Measurements from ENCODE around the gene TDRKH.

The TDRKH gene

DNA sequence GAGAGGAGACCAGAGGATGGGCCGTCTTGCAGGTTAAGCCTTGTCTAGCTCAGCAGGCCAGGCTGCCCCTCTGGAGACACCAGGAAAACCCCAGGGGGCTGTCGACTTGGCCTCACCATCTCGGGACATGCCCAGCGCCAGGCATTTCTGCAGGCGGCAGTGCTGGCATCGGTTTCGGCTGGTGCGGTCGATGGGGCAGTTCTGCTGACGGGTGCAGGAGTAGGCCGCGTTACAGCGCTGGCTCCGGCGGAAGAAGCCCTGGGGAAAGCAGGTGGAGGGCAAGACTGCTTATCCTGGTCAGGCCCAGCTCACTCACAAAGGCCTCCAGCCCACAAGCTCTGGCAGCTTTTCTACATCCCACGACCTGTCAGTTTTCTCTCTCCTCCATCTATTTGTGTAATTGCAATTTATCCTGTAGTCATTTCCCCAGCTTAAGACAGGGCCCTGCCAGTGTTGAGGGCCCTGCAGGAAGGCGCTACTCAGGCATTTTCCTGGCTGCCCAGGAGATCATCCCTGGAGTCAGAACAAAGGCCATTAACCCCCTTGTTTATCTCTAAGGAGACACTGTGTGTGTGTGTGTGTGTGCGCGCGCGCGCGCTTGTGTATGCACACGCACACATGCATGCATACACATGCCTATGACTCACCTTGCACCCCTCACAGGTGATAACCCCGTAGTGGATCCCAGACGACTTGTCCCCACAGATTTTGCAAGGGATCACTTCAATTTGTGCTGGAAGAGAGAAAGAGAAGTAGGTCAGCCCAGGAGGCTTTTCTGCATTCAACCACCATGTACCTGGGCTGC is 26.4 kb upstream of the TDRKH start:
- DNase-seq: no peak
- TF ChIP-seq GATA1 (IDR thresholded peaks at IDR 0.05; ENCODE audit: low read depth, low read length): no peak
- no peak for TF ChIP-seq POLR2A (IDR thresholded peaks at IDR 0.05; ENCODE audit: low read length)

DNA sequence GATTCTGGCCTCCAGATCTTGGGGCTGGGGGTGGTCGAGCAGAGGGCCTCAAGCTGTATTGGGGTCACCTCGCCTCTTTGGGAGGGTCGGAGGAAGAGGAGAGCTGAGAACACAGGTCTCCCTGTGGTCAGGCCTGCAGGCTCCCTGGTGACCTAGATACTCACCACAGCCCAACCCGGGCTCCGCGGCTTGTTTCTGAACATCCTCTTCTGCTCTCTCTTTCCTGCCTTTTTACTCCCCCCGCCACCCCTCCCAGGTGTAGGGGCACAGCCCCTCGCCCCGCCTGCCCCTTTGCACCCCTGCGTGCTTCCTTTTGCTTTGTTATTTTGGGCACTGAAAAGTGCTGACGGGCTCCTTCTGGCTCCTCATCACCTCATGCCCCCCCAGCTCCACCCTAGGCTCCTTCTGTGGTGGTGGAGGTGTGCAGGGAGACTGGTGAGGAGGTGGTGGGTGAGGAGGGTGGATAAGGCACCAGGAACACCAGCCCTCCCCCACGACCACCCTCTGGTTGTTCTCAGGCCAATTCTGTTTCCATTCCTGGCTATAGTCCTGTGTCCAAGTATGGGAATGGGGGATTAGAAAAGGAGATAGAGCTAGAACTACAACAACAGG is 25.5 kb upstream of the TDRKH start:
- TF ChIP-seq GATA1 (IDR thresholded peaks at IDR 0.05; ENCODE audit: low read depth, low read length) (no peak), POLR2A (IDR thresholded peaks at IDR 0.05; ENCODE audit: low read length) (no peak)
- no peak for DNase-seq

DNA sequence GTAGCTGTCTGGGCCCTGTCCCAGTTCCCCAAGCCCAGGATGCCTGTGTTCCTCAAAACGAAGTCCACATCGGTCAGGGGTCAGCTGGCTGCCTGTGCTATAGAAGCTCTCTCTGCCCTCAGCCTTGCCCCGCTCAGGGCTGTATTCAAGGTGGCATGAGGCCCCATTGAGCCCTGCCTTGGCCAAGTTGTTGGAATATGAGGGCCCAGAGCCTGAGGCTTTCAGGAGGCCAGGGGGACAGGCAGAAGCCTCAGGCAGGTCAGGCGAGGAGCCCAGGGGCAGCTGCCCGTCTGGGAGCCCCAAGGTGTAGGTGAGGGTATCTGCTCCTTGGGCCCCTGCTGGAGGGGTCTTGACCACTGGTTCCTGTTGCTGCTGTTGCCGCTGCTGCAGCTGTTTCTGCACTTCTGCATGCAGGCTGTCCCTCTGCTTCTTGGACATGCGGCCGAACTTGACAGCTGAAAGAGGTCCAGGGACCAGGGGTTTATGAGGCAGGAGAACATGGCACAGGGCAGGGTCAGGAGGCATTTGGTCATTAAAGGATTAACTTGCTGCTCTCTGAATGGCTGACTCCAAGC is 24.8 kb upstream of the TDRKH start:
- no peak for TF ChIP-seq POLR2A (IDR thresholded peaks at IDR 0.05; ENCODE audit: low read length)
- no peak for TF ChIP-seq GATA1 (IDR thresholded peaks at IDR 0.05; ENCODE audit: low read depth, low read length)
- DNase-seq: no peak

DNA sequence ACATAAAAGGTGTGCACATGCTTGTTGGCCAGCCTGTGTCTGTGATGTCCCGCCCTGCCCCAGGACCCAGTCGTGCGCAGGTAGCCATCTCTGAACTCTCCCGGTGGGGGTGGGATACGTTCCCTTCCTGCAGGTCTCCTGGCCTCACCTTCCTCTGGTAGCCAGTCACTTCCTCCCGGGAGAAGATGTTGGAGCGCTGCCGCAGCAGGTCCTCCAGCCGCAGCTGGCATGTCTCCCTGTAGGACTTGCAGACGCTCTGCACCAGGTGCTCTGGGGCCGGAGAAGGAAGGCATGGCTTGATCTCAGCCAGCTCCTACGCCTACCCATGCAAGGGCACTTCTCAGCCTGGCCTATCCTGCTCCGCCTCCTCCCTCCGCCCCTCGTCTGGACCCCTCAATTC is 24.1 kb upstream of the TDRKH start:
- DNase-seq: no peak
- TF ChIP-seq GATA1 (IDR thresholded peaks at IDR 0.05; ENCODE audit: low read depth, low read length): no peak
- TF ChIP-seq POLR2A (IDR thresholded peaks at IDR 0.05; ENCODE audit: low read length): no peak

DNA sequence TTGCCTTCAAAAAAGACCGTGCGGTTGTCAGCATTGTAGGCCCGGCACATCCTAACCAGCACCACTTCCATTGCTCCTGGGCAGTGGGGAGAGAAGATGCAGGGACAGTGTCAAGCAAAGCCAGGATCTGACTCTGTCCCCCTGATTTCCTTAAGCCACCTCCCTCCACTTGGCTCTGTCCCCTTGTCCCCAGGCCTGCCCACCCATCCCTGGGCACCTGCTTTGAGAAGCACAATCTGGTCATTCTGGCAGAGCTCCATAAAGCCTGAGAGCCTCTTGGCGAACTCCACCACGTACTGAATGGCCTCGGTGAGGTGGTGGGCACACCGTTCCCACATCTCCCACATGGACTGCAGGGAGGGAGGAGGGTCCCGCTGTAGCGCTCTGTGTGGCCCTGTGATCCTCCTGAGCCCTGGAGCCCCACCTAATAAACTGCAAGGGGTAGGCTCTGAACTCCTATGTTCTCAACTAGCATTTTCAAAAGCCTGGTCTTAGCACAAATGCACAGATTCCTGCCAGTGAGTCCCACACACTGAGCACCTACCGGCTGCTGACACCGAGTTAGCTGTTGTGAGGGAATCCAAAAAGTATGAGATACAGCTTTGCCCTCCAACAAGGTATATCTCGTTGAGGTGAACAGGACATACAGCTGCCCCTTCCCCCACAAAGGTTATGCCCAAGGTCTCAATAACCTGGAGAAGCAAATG is 23.1 kb upstream of the TDRKH start:
- TF ChIP-seq POLR2A (IDR thresholded peaks at IDR 0.05; ENCODE audit: low read length) (no peak), GATA1 (IDR thresholded peaks at IDR 0.05; ENCODE audit: low read depth, low read length) (no peak)

DNA sequence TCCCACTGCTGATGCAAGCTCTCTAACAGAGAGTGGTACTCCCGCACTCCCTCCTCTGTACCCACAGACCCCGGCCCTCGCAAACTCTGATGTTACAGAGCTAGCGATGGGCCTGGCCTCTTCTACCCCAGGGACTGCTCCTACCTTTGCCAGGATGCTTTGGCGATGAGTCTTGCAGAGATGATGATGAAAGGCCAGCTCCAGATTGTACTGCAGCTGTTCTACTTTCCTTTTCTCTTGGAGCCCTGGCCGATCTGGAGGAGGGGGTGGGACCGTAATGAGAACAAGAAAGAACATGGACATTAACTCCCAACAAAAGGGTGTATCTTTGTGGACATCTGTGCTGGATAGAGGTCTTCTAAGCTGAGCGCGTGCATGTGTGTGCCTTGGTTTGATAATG is 20.9 kb upstream of the TDRKH start:
- no peak for TF ChIP-seq GATA1 (IDR thresholded peaks at IDR 0.05; ENCODE audit: low read depth, low read length)
- no peak for TF ChIP-seq POLR2A (IDR thresholded peaks at IDR 0.05; ENCODE audit: low read length)
- no peak for DNase-seq

More for the DNA sequence above, 23.1 kb upstream of the TDRKH start:
- DNase-seq: no peak

DNA sequence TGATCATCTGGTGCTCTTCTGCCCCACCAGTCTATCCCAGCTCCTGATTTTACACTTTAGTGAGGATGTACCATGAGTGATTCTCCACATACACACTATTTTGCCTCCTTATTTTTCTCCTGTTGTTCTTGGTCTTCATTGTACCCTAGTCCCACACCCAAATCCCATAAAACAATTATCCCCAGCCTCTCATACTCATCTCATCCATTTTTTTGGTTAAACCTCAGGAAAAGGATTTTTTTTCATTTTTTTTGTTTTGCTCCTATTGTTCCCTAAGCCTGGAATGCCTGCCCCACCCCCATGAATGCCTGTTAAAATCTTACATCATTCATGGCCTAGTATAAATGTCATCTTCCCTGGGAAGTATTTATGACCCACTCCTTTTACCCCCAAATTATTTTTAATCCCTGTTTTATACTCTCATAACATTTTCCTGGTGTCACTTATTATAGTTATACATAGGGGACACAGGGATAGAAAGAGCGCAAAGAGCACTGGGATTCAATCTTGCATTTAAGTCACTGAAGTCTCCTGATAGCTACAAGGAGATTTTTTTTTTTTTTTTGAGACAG is 19.8 kb upstream of the TDRKH start:
- no peak for DNase-seq
- no peak for TF ChIP-seq GATA1 (IDR thresholded peaks at IDR 0.05; ENCODE audit: low read depth, low read length)
- no peak for TF ChIP-seq POLR2A (IDR thresholded peaks at IDR 0.05; ENCODE audit: low read length)

DNA sequence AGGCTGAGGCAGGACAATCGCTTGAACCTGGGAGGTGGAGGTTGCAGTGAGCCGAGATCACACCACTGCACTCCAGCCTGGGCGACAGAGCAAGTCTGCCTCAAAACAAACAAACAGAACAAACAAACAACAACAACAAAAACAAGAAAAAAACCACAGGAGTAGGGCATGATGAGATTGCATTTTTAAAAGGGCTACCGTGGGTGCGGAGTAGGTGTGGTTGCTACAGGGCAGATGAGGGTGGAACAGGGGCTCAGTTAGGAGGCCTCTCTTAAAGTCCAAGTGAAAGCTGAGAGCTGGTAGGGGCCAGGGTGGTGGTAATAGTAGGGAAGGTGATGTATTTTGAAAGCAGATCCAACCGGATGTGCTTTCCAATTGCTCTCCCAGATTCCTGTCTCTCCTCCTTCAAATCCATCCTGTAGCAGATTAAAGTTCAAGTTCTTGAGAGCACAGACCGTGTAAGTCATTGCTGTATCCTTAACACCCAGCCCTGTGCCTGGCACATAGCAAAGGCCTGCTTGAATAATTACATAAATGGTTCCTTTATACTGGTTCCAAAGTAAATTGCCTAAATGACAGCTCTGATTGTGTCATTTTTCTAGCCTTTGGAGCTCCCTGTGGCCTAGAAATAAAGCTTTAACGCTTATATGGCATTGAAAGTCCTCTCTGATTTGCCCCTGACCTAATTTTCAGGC is 19.1 kb upstream of the TDRKH start:
- peak in 1 of 2 experiments; percentile 30 for DNase-seq
- no peak for TF ChIP-seq GATA1 (IDR thresholded peaks at IDR 0.05; ENCODE audit: low read depth, low read length)
- no peak for TF ChIP-seq POLR2A (IDR thresholded peaks at IDR 0.05; ENCODE audit: low read length)

DNA sequence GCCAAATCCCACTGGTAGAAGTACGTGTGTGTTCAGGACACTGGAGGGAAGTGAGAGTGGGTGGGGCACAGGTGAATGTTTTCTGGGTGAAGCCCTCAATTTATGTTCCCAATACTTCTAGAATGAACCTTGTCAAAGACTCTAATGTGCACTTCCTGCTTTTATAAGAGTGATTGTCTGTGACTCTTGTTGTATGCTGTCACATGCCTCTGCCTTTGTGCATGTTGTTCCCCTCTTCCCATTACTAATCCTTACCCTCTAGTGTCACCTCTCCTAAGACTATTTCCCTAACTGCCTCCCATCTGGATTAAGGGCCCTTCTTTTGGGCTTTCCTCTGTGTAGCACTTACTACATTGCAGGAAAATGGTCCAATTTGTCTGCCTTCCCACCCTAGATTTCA is 17.5 kb upstream of the TDRKH start:
- no peak for DNase-seq
- TF ChIP-seq POLR2A (IDR thresholded peaks at IDR 0.05; ENCODE audit: low read length) (no peak), GATA1 (IDR thresholded peaks at IDR 0.05; ENCODE audit: low read depth, low read length) (no peak)

DNA sequence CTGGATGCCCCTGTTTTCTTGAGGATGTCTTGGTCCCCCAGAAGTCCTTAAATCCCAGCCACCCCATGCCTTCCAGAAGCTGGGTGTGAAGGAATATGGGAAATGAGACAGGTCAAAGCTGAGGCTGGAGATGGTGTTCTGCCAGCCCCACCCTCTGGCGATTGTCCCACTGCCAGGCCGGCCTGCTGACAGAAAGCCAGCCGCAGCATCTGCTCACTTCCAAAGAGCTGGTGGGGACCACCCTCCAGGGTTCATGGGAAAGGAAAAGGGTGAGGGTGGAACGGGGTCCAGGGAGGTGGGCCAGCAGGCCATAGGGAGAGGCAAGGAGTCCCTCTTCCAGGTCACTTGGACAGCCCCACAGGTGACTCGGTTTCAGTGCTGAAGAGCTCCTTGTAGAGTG is 16.8 kb upstream of the TDRKH start:
- TF ChIP-seq POLR2A (IDR thresholded peaks at IDR 0.05; ENCODE audit: low read length) (no peak), GATA1 (IDR thresholded peaks at IDR 0.05; ENCODE audit: low read depth, low read length) (no peak)
- DNase-seq: no peak

DNA sequence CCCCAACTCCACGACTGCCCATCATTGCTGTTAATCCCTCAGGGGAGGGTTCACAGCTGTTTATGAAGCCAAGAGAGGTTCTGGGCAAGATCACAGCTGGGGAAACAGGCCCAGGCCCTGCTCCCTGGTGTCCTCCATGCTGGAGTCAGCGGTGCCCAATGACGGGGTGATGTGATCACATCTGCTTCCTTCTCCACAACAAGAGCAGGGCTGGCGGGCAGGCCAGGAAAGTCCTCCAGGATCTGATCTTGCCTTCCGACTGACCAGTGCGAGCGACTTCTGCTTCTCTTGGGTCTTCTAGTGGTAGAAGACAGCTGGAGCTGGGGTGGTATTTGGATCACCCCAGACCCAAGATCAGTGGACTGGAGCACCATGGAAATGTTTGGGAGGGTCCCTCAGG is 15.9 kb upstream of the TDRKH start:
- no peak for DNase-seq
- TF ChIP-seq GATA1 (IDR thresholded peaks at IDR 0.05; ENCODE audit: low read depth, low read length): no peak
- TF ChIP-seq POLR2A (IDR thresholded peaks at IDR 0.05; ENCODE audit: low read length): no peak

DNA sequence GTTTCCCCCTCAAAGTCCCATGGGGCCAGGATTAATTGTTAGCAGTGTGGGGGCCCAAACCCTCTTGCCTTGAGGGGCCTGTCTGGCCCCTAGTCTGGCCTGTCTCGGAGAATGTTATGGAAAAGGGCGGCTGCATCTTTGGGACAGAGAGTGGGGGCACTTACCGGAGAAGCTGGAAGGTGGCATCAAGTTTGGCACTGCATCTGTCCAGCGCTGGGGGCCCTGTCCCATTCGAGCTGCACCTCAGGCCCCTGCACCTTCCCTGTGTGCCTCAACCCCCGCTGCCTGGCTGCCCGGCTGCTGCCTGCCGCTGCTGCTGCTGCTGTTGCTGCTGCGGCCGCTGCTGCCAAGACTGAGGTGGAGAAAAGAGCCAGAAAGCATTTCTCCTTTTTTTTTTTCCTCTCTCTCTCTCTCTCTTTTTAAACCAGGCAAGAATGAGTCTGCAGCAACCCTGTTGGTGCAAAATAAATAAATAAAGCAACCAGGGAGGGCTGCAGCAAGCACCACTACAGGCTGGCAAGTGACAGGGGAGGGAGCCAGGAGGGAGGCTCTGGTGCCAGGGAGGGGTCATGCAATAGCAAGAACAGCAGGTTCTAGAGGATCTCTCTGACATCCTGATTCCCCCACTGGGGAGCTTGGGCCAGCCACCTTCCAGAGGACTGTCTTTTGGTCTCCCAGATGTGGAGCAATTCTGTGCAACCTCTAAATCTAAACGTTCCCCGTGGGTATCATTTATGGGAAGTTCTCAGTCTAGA is 14.9 kb upstream of the TDRKH start, which contains the start of gene LINGO4:
Gene LINGO4, minus strand, starts transcription at position 354 of the 755 bp plus-strand sequence. CDS start 2,715 bp downstream, outside the sequence.
- no peak for DNase-seq

More for the DNA sequence above, 14.9 kb upstream of the TDRKH start, which contains the start of gene LINGO4:
- TF ChIP-seq POLR2A (IDR thresholded peaks at IDR 0.05; ENCODE audit: low read length) (no peak), GATA1 (IDR thresholded peaks at IDR 0.05; ENCODE audit: low read depth, low read length) (no peak)
